IMR-90 (cell line): ENCODE data around the gene OR5L1. TPM values are rescaled to one million over a fixed set of nuclear protein-coding genes. Genes with fewer than 3 reads are reported as not detected.

Experiments
- ATAC-seq: fragments of 200-7000 bp; cut with Tn5 transposase; 2 replicates; pipeline ENCODE4 v1.9.1; 2020; ENCODE audit warnings: low read depth, mild to moderate bottlenecking, moderate library complexity
- BruUV-seq: library from RNA; stranded (reverse); fragments of 400-500 nt; replicated peaks from 2 replicates; lab custom pipeline; 2021; lab: Mats Ljungman, UMichigan
- CTCF ChIA-PET: fragments of 300-600 bp; formaldehyde crosslinking; extraction: SDS; loops from one replicate; lab custom pipeline; 2021; ENCODE audit warnings: antibody characterized with exemption; lab: Yijun Ruan, JAX
- POLR2A ChIA-PET: fragments of 300-600 bp; sonication (Branson Sonifier 250); formaldehyde crosslinking; loops from one replicate; lab custom pipeline; 2022; ENCODE audit warnings: antibody characterized with exemption; ENCODE audit not compliant: unreplicated experiment; lab: Charles Lee
- DNase-seq: peaks from one replicate; pipeline ENCODE4 v3.0.0; 2013
- H2AFZ ChIP-seq: replicated peaks from 2 replicates; pipeline ENCODE3; 2013; ENCODE audit warnings: low read length, mild to moderate bottlenecking; ENCODE audit not compliant: poor library complexity
- H2AK5ac ChIP-seq: 2 replicates; pipeline ENCODE4 v1.6.1; 2013; ENCODE audit warnings: low read depth, low read length, inconsistent platforms
- H2AK9ac ChIP-seq: replicated peaks from 2 replicates; pipeline ENCODE3; 2013; ENCODE audit warnings: mild to moderate bottlenecking, low read depth, low read length, moderate library complexity; ENCODE audit not compliant: poor library complexity
- H2BK120ac ChIP-seq: 2 replicates; pipeline ENCODE4 v1.6.1; 2013; ENCODE audit warnings: low read depth, low read length, inconsistent platforms
- H2BK15ac ChIP-seq: 3 replicates; pipeline ENCODE4 v1.6.1; 2013; ENCODE audit warnings: low read depth, low read length, inconsistent platforms
- H2BK20ac ChIP-seq: 2 replicates; pipeline ENCODE4 v1.6.1; 2013; ENCODE audit warnings: low read depth, mild to moderate bottlenecking, inconsistent platforms, low read length, moderate library complexity
- H2BK5ac ChIP-seq: 2 replicates; pipeline ENCODE4 v1.6.1; 2013; ENCODE audit warnings: mild to moderate bottlenecking, low read depth, low read length, inconsistent platforms; ENCODE audit not compliant: poor library complexity, severe bottlenecking
- H3K14ac ChIP-seq: replicated peaks from 2 replicates; pipeline ENCODE4 v1.6.1; 2013; ENCODE audit warnings: low read depth, low read length, inconsistent platforms
- H3K18ac ChIP-seq: 2 replicates; pipeline ENCODE4 v1.6.1; 2013; ENCODE audit warnings: low read depth, low read length, control low read depth
- H3K23ac ChIP-seq: 2 replicates; pipeline ENCODE4 v1.6.1; 2013; ENCODE audit warnings: low read depth, low read length, inconsistent platforms
- H3K27ac ChIP-seq: 2 replicates; pipeline ENCODE4 v1.5.1; 2013; ENCODE audit warnings: mild to moderate bottlenecking, control low read depth, low read length; ENCODE audit not compliant: insufficient read depth
- H3K27me3 ChIP-seq: 2 replicates; pipeline ENCODE4 v1.6.1; 2013; ENCODE audit warnings: low read length; ENCODE audit not compliant: control insufficient read depth, insufficient read depth
- H3K36me3 ChIP-seq: 2 replicates; pipeline ENCODE4 v1.6.1; 2013; ENCODE audit warnings: low read length, mixed read lengths; ENCODE audit not compliant: control insufficient read depth, insufficient read depth
- H3K4ac ChIP-seq: 2 replicates; pipeline ENCODE4 v1.6.1; 2013; ENCODE audit warnings: low read depth, low read length, inconsistent platforms
- H3K4me1 ChIP-seq: 2 replicates; pipeline ENCODE4 v1.6.1; 2013; ENCODE audit warnings: low read length, mixed read lengths; ENCODE audit not compliant: control insufficient read depth, insufficient read depth
- H3K4me2 ChIP-seq: 2 replicates; pipeline ENCODE4 v1.6.1; 2013; ENCODE audit warnings: low read depth, mild to moderate bottlenecking, control low read depth, low read length, moderate library complexity
- H3K4me3 ChIP-seq: 2 replicates; pipeline ENCODE4 v1.5.1; 2013; ENCODE audit warnings: low read depth, mild to moderate bottlenecking, control low read depth, low read length, moderate library complexity; ENCODE audit not compliant: insufficient read depth
- H3K56ac ChIP-seq: 2 replicates; pipeline ENCODE4 v1.6.1; 2013; ENCODE audit warnings: low read length, inconsistent platforms; ENCODE audit not compliant: insufficient read depth; ENCODE audit errors: extremely low read depth
- H3K79me1 ChIP-seq, 2 experiments: 2 replicates each; pipeline ENCODE4 v1.6.1; 2013; ENCODE audit warnings: low read length in 2 of 2, inconsistent platforms in 1 of 2, low read depth in 1 of 2
- H3K9ac ChIP-seq: 2 replicates; pipeline ENCODE4 v1.6.1; 2013; ENCODE audit warnings: low read depth, low read length, control low read depth
- H3K9me1 ChIP-seq: 2 replicates; pipeline ENCODE4 v1.6.1; 2013; ENCODE audit warnings: low read length, inconsistent platforms; ENCODE audit not compliant: insufficient read depth
- H3K9me3 ChIP-seq: 2 replicates; pipeline ENCODE4 v1.6.1; 2013; ENCODE audit warnings: low read length; ENCODE audit not compliant: control insufficient read depth, insufficient read depth
- H4K20me1 ChIP-seq: 2 replicates; pipeline ENCODE4 v1.6.1; 2013; ENCODE audit warnings: low read length, inconsistent platforms; ENCODE audit not compliant: insufficient read depth
- H4K5ac ChIP-seq: 2 replicates; pipeline ENCODE4 v1.6.1; 2013; ENCODE audit warnings: mild to moderate bottlenecking, low read depth, low read length, control low read depth
- H4K8ac ChIP-seq, 2 experiments: 2 replicates each; pipeline ENCODE4 v1.6.1; 2013; ENCODE audit warnings: low read depth in 2 of 2, low read length in 2 of 2, control low read depth in 1 of 2, inconsistent platforms in 1 of 2
- H4K91ac ChIP-seq: 2 replicates; pipeline ENCODE4 v1.6.1; 2013; ENCODE audit warnings: low read depth, low read length, inconsistent platforms; ENCODE audit not compliant: insufficient read depth
- BHLHE40 ChIP-seq: fragments of 150-350 bp; IDR thresholded peaks from 2 replicates; pipeline ENCODE4 v1.6.1; 2016; ENCODE audit warnings: mild to moderate bottlenecking, low read depth, low read length
- CEBPB ChIP-seq: IDR thresholded peaks from 2 replicates; pipeline ENCODE4 v1.6.1; 2012; ENCODE audit warnings: low read depth, low read length, improper control_type of control experiment
- CHD1 ChIP-seq: IDR thresholded peaks from 2 replicates; pipeline ENCODE4 v1.6.1; 2012; ENCODE audit warnings: low read depth, low read length, improper control_type of control experiment
- ELK1 ChIP-seq: fragments of 150-350 bp; IDR thresholded peaks from 2 replicates; pipeline ENCODE4 v1.6.1; 2016; ENCODE audit warnings: low read depth, mild to moderate bottlenecking, low read length, moderate library complexity, borderline replicate concordance
- FOS ChIP-seq: fragments of 150-350 bp; IDR thresholded peaks from 2 replicates; pipeline ENCODE4 v1.6.1; 2016; ENCODE audit warnings: low read depth, low read length
- MAFK ChIP-seq: IDR thresholded peaks from 2 replicates; pipeline ENCODE4 v1.6.1; 2012; ENCODE audit warnings: low read depth, low read length, improper control_type of control experiment
- MAZ ChIP-seq: IDR thresholded peaks from 2 replicates; pipeline ENCODE4 v1.6.1; 2012; ENCODE audit warnings: low read depth, mild to moderate bottlenecking, low read length, improper control_type of control experiment, moderate library complexity, borderline replicate concordance
- MXI1 ChIP-seq: IDR thresholded peaks from 2 replicates; pipeline ENCODE4 v1.6.1; 2012; ENCODE audit warnings: low read depth, mild to moderate bottlenecking, low read length, moderate library complexity, borderline replicate concordance
- NFE2L2 ChIP-seq: fragments of 150-350 bp; IDR thresholded peaks from 2 replicates; pipeline ENCODE4 v1.6.1; 2016; ENCODE audit warnings: low read depth, mild to moderate bottlenecking, low read length
- POLR2A ChIP-seq: IDR thresholded peaks from 2 replicates; pipeline ENCODE4 v1.6.1; 2012; ENCODE audit warnings: mild to moderate bottlenecking, low read depth, low read length
- RAD21 ChIP-seq: IDR thresholded peaks from 2 replicates; pipeline ENCODE4 v1.6.1; 2012; ENCODE audit warnings: low read length, improper control_type of control experiment
- RCOR1 ChIP-seq: IDR thresholded peaks from 2 replicates; pipeline ENCODE4 v1.6.1; 2012; ENCODE audit warnings: mild to moderate bottlenecking, low read length, improper control_type of control experiment; ENCODE audit not compliant: insufficient replicate concordance
- RFX5 ChIP-seq: IDR thresholded peaks from 2 replicates; pipeline ENCODE4 v1.8.0; 2012; ENCODE audit warnings: low read depth, mild to moderate bottlenecking, low read length, moderate library complexity
- SMC3 ChIP-seq: fragments of 150-350 bp; IDR thresholded peaks from 2 replicates; pipeline ENCODE4 v1.6.1; 2016; ENCODE audit warnings: low read depth, mild to moderate bottlenecking, antibody characterized with exemption, low read length, moderate library complexity
- USF2 ChIP-seq: fragments of 150-350 bp; IDR thresholded peaks from 2 replicates; pipeline ENCODE4 v1.6.1; 2017; ENCODE audit warnings: mild to moderate bottlenecking, antibody characterized with exemption, low read length, low read depth
- WGBS, 2 experiments: methylation state at CpG; one replicate each; pipeline versions ENCODE4 v1.1.5 to v1.1.7; 2013; ENCODE audit warnings: missing lambda C conversion rate in 2 of 2; ENCODE audit not compliant: insufficient read length in 1 of 2; ENCODE audit errors: extremely low coverage in 2 of 2; 5-methylcytosine and 5-hydroxymethylcytosine counted together
- dilution Hi-C: fragments of 300-500 bp; cut with HindIII; formaldehyde crosslinking; loops from one replicate; pipeline ENCODE4 v1.14.3; 2018; ENCODE audit warnings: low sequenced_read_pairs; ENCODE audit not compliant: unreplicated experiment
- in situ Hi-C: fragments of 300-500 bp; cut with MboI; formaldehyde crosslinking; loops from 3 replicates; pipeline ENCODE4 v1.14.3; 2019; ENCODE audit warnings: low sequenced_read_pairs, inconsistent platforms, mixed read lengths
- intact Hi-C: fragments of 100-400 bp; cut with micrococcal nuclease; formaldehyde crosslinking; loops from 2 replicates; pipeline ENCODE4 v1.10.0; 2022
- polyA plus RNA-seq, 3 experiments: library from polyadenylated mRNA; depleted of rRNA; stranded (reverse); fragments of >200 nt; gene quantifications; 2 replicates each; pipeline ENCODE4 v1.2.3, GENCODE V29; 2012; ENCODE audit warnings: low replicate concordance in 1 of 3
- total RNA-seq: library from RNA; depleted of rRNA; stranded (reverse); fragments of >200 nt; gene quantifications from 2 replicates; pipeline ENCODE4 v1.2.3, GENCODE V29; 2012
- TF ChIP-seq, protein P1 (sequence below): conservative IDR thresholded peaks from 2 replicates; pipeline ENCODE4 v1.5.1; 2012; ENCODE audit warnings: mild to moderate bottlenecking, low read depth, low read length, improper control_type of control experiment

OR5L1 gene
- total and polyA plus RNA-seq, 2 of the 4 experiments (the other 2 are of a cell fraction): not detected

DNA sequence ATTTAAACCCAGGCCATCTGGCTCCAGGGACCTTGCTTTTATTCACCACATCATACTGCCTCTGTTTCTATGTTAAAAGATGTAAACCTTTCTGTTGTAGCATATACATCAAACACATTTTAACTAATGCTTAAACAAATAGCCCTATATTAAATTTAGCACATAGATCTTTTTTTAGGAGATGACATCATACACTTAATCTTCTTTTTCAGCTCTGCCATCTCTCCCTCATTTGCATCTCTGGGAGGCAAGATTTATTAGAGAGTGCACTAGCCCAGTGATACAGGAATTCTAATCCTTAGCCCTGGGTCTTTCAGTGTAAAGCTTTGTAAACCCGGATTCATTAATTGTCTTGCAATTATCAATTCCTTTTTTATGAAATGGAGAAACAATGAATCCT is 41.0 kb downstream of the OR5L1 start:
- Histone ChIP-seq H3K27ac (no peak overlapping the region), H4K91ac (no peak overlapping the region), H3K9ac (no peak overlapping the region), H2BK20ac (no peak overlapping the region), H2BK15ac (no peak overlapping the region), H3K56ac (no peak overlapping the region), H3K4me1 (no peaks in the 10 kb centered on the region), H3K18ac (no peak overlapping the region), H2AK5ac (no peak overlapping the region), H2BK120ac (no peak overlapping the region), H3K9me1 (no peaks in the 10 kb centered on the region), H2BK5ac (no peak overlapping the region), H3K14ac (no peak overlapping the region), H3K4me3 (no peak overlapping the region), H3K27me3 (no peaks in the 10 kb centered on the region), H4K5ac (no peak overlapping the region), H3K9me3 (0 out of 2 replicates have a peak, but pooled peaks cover 1% of the 10 kb centered on the region), H3K4ac (no peak overlapping the region), H4K20me1 (no peaks in the 10 kb centered on the region), H2AFZ (no peak overlapping the region), H3K4me2 (no peak overlapping the region), H3K36me3 (no peaks in the 10 kb centered on the region), H4K8ac (no peak overlapping the region), H2AK9ac (no peak overlapping the region), H3K79me1 (no peaks in the 10 kb centered on the region), H3K23ac (no peak overlapping the region)
- ChIA-PET CTCF (no interaction called here), POLR2A (no interaction called here)
- BruUV-seq: no TSS peak
- no CpG with 5 or more reads among the region's 1 CpG for WGBS, 2 experiments
- TF ChIP-seq, protein P1, sequence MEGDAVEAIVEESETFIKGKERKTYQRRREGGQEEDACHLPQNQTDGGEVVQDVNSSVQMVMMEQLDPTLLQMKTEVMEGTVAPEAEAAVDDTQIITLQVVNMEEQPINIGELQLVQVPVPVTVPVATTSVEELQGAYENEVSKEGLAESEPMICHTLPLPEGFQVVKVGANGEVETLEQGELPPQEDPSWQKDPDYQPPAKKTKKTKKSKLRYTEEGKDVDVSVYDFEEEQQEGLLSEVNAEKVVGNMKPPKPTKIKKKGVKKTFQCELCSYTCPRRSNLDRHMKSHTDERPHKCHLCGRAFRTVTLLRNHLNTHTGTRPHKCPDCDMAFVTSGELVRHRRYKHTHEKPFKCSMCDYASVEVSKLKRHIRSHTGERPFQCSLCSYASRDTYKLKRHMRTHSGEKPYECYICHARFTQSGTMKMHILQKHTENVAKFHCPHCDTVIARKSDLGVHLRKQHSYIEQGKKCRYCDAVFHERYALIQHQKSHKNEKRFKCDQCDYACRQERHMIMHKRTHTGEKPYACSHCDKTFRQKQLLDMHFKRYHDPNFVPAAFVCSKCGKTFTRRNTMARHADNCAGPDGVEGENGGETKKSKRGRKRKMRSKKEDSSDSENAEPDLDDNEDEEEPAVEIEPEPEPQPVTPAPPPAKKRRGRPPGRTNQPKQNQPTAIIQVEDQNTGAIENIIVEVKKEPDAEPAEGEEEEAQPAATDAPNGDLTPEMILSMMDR: no peak
- TF ChIP-seq MAFK (no peak), USF2 (no peak), ELK1 (no peak), BHLHE40 (no peak), SMC3 (no peak), NFE2L2 (no peak), RAD21 (no peak), RFX5 (no peak), POLR2A (no peak), MXI1 (no peak), CHD1 (no peak), FOS (no peak), CEBPB (no peak), RCOR1 (no peak), MAZ (no peak)
- dilution Hi-C loops (no loop called here), intact Hi-C loops (no loop called here), in situ Hi-C loops (no loop called here)
- ATAC-seq: no peak
- no peak for DNase-seq
